Tibial artery (tissue), 4 donors: ENCODE data around the gene IBSP.

Experiments used
- DNase-seq, 2 donors: peaks; one replicate each; pipeline ENCODE4 v3.0.0-alpha.2; 2019
- H3K27ac ChIP-seq, 2 donors: fragments of 200-600 bp; sonication (generic) in 1 of 2; 1 replicate in 1 of 2; 2 replicates in 1 of 2; pipeline ENCODE4 v1.5.1; 2018 to 2019; ENCODE audit warnings: mild to moderate bottlenecking in 1 of 2
- H3K27me3 ChIP-seq, 2 donors: fragments of 200-600 bp; sonication (generic) in 1 of 2; one replicate each; pipeline versions ENCODE4 v1.5.1 to v1.6.0; 2016 to 2019
- H3K36me3 ChIP-seq, 3 donors: fragments of 200-600 bp; sonication (generic) in 2 of 3; one replicate each; pipeline ENCODE4 v1.5.1; 2016 to 2019; ENCODE audit warnings: mild to moderate bottlenecking in 2 of 3
- H3K4me1 ChIP-seq, 4 donors: fragments of 200-600 bp; sonication (generic) in 2 of 4; 1 replicate in 3 of 4; 2 replicates in 1 of 4; pipeline ENCODE4 v1.5.1; 2016 to 2019
- H3K4me3 ChIP-seq, 2 donors: fragments of 200-600 bp; sonication (generic) in 1 of 2; 1 replicate in 1 of 2; 2 replicates in 1 of 2; pipeline ENCODE4 v1.5.1; 2018 to 2019; ENCODE audit warnings: mild to moderate bottlenecking in 2 of 2
- H3K9me3 ChIP-seq, 3 donors: fragments of 200-600 bp; sonication (generic) in 1 of 3; one replicate each; pipeline ENCODE4 v1.5.1; 2016 to 2019
- CTCF ChIP-seq, 2 experiments: fragments of 200-600 bp in 1 of 2; fragments of 450-650 bp in 1 of 2; IDR thresholded peaks; one replicate each; pipeline ENCODE4 v1.5.1; 2017 to 2019; ENCODE audit warnings: antibody characterized with exemption in 2 of 2, mild to moderate bottlenecking in 1 of 2, moderate library complexity in 1 of 2
- intact Hi-C: fragments of 100-400 bp; cut with DNase I; formaldehyde crosslinking; loops from one replicate; pipeline ENCODE4 v1.15.0; 2023; ENCODE audit warnings: low total_unique reads

Gene IBSP

GRCh38 chr4:87805971-87806370 lies 6.6 kb downstream of the IBSP start:
- Histone ChIP-seq H3K27me3 (no peaks in the 10 kb centered on the region), H3K9me3 (no peaks in the 10 kb centered on the region), H3K4me3 (no peak overlapping the region), H3K36me3 (no peaks in the 10 kb centered on the region), H3K4me1 (no peaks in the 10 kb centered on the region), H3K27ac (no peak overlapping the region)
- no peak for TF ChIP-seq CTCF (IDR thresholded peaks at IDR 0.05)
- intact Hi-C loops: no loop called here
- DNase-seq: no peak

DNA sequence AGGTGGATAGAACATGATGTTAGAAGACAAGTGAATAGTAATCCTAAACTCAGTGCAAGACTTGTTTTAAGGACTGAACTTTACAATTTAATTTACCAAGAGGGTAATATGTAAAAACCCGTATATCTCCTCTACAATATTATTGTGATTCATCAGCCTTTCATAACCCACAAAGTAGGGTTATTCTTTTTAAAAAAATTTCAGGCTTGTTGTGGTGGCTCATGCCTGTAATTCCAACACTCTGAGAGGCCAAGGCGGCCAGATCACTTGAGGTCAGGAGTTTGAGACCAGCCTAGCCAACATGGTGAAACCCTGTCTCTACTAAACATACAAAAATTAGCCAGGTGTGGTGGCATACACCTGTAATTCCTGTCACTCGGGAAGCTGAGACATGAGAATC lies 7.2 kb downstream of the IBSP start:
- DNase-seq: no peak
- intact Hi-C loops: no loop called here
- no peak for TF ChIP-seq CTCF (IDR thresholded peaks at IDR 0.05)
- Histone ChIP-seq H3K27ac (no peak overlapping the region), H3K4me3 (no peak overlapping the region), H3K27me3 (no peaks in the 10 kb centered on the region), H3K9me3 (peaks cover 0 to under 1% (median 0%) of the 10 kb centered on the region in 3 donors), H3K4me1 (no peaks in the 10 kb centered on the region), H3K36me3 (no peaks in the 10 kb centered on the region)

DNA sequence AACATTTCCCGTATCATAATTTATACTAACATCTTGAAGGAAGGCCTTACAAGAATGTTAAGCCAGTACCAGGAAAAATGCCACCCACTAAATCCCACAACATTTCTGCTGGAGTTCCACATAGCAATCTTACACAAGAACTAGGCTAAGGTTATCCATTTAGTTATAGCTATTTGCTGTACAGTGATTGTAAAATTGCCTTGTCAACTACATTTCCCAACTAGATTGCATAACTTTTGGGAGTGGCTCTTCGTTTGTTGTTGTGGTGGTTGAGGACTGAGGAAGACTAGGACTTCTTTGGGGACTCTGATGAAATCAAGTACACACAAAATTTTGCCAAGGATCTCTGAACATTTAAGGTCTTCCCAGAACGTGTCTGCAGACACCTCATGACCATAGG lies 8.0 kb downstream of the IBSP start:
- no peak overlapping the region for H3K27ac ChIP-seq
- no peak for TF ChIP-seq CTCF (IDR thresholded peaks at IDR 0.05)
- H3K27me3 ChIP-seq: no peaks in the 10 kb centered on the region
- H3K4me1 ChIP-seq: no peaks in the 10 kb centered on the region
- peaks cover 0 to 2% (median 0%) of the 10 kb centered on the region in 3 donors for H3K9me3 ChIP-seq
- H3K36me3 ChIP-seq: no peaks in the 10 kb centered on the region
- intact Hi-C loops: no loop called here
- no peak overlapping the region for H3K4me3 ChIP-seq
- no peak for DNase-seq

DNA sequence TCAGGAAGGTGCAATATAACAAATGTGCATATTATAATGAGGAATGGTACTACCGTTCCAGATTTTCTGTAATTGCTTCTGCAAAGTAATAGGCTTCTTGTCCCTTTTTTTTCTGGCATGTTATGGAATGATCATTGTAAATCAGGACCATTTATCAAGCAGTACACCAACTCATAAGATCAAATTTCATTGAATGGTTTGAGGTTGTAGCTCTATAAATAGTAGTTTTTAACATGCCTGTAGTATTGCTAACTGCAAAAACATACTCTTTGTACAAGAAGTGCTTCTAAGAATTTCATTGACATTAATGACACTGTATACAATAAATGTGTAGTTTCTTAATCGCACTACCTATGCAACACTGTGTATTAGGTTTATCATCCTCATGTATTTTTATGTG lies 12.6 kb downstream of the IBSP start:
- Histone ChIP-seq H3K9me3 (peaks cover 0 to 2% (median 0%) of the 10 kb centered on the region in 3 donors), H3K4me1 (no peaks in the 10 kb centered on the region), H3K27ac (no peak overlapping the region), H3K4me3 (no peak overlapping the region), H3K27me3 (no peaks in the 10 kb centered on the region), H3K36me3 (no peaks in the 10 kb centered on the region)
- no peak for TF ChIP-seq CTCF (IDR thresholded peaks at IDR 0.05)
- no peak for DNase-seq
- intact Hi-C loops: no loop called here

DNA sequence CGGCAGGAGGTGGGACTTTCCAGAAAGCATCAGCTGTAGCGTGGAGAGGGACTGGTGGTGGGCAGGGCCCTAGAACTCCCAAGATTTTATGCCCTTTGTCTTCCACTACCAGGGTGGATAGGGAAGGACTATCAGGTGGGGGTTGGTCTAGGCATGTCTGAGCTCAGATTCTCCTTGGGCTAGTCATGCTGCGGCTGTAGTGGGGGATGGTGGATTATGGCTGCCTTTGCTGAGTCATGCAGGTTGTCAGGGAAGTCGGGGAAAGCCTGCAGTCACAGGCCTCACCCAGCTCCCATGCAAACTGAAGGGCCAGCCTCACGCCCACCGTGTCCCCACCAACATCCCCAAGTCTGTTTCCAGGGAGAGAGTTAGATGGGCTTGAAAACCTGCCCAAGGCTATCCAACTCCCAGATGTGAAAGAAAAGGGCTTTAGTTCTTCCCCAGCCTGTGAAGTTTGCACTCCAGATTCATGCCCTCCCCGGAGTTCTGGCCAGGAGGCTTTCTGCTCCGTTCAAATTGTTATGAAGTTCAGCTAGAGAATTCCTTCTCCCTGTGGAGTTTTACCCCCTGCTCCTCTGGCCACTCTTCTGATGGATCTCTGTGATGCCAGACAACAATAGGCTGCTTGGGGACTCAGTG lies 20.0 kb downstream of the IBSP start:
- intact Hi-C loops: no loop called here
- no peak for DNase-seq
- Histone ChIP-seq H3K4me1 (no peaks in the 10 kb centered on the region), H3K9me3 (no peaks in the 10 kb centered on the region), H3K27me3 (no peaks in the 10 kb centered on the region), H3K36me3 (no peaks in the 10 kb centered on the region), H3K27ac (no peak overlapping the region), H3K4me3 (no peak overlapping the region)
- TF ChIP-seq CTCF (IDR thresholded peaks at IDR 0.05): no peak

DNA sequence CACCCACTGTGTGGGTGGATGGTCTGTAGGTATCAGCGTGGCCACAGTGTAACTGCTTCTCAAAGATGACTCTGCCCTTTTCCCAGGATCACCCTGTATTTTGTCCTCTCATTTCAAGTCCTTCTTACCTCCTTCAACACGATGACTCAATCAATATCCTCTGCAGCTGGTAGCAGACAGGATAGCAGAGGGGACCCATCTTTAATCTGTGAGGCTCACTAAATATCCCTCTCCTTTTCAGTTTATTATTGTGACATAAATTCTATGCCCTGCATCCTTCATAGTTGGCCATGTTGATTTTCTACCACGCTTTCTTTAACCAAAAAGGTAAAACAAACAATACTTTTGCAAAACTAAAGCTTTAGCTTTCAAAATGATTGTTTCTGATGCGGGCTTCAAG lies 23.8 kb downstream of the IBSP start:
- Histone ChIP-seq H3K4me1 (no peaks in the 10 kb centered on the region), H3K4me3 (no peak overlapping the region), H3K9me3 (no peaks in the 10 kb centered on the region), H3K27me3 (no peaks in the 10 kb centered on the region), H3K27ac (no peak overlapping the region), H3K36me3 (no peaks in the 10 kb centered on the region)
- no peak for DNase-seq
- intact Hi-C loops: no loop called here
- TF ChIP-seq CTCF (IDR thresholded peaks at IDR 0.05): no peak
